ENCODE data around the gene CASKIN1.

- TF ChIP-seq CTCF (IDR thresholded peaks at IDR 0.05; ENCODE audit: low read length): no peak
- TF ChIP-seq EZH2 (IDR thresholded peaks at IDR 0.05; ENCODE audit: borderline replicate concordance, low read length): no peak
These were observed 20.4 kb downstream of the CASKIN1 start for GRCh38 chr16:2176047-2176446.
